Adrenal gland (tissue), 12 donors: Measurements from ENCODE around the gene PDGFRB. TPM values are rescaled to one million over a fixed set of nuclear protein-coding genes. Genes with fewer than 3 reads are reported as not detected.

ENCODE experiments used
- DNase-seq, 7 donors: peaks; one replicate each; pipeline ENCODE4 v3.0.0-alpha.2; 2019 to 2020
- H3K27ac ChIP-seq, 5 donors: fragments of 200-600 bp; sonication (generic) in 4 of 5; 1 replicate in 3 of 5; 2 replicates in 2 of 5; pipeline versions ENCODE4 v1.5.1 to v1.8.0; 2016 to 2020; ENCODE audit warnings: mild to moderate bottlenecking in 1 of 5
- H3K27me3 ChIP-seq: fragments of 200-600 bp; 2 replicates; pipeline ENCODE4 v1.8.0; 2021
- H3K36me3 ChIP-seq, 2 donors: fragments of 200-600 bp; replicated peaks in 1 of 2; 1 replicate in 1 of 2; 2 replicates in 1 of 2; pipeline versions ENCODE4 v1.5.1 to v1.8.0; 2018 to 2022
- H3K4me1 ChIP-seq, 2 donors: fragments of 200-600 bp; replicated peaks in 1 of 2; 1 replicate in 1 of 2; 2 replicates in 1 of 2; pipeline versions ENCODE4 v1.5.1 to v1.8.0; 2018 to 2021
- H3K4me3 ChIP-seq, 4 donors: fragments of 200-600 bp; sonication (generic) in 3 of 4; one replicate each; pipeline ENCODE4 v1.5.1; 2016 to 2018
- H3K9me3 ChIP-seq, 3 donors: fragments of 200-600 bp; sonication (generic) in 1 of 3; replicated peaks in 1 of 3; 1 replicate in 2 of 3; 2 replicates in 1 of 3; pipeline versions ENCODE4 v1.5.1 to v1.8.0; 2016 to 2021
- CTCF ChIP-seq, 6 experiments: fragments of 450-650 bp in 4 of 6; fragments of 200-600 bp in 2 of 6; sonication (generic) in 1 of 6; IDR thresholded peaks; 1 replicate in 5 of 6; 2 replicates in 1 of 6; pipeline versions ENCODE4 v1.5.1 to v1.8.0; 2016 to 2021; ENCODE audit warnings: antibody characterized with exemption in 6 of 6, mild to moderate bottlenecking in 2 of 6, moderate library complexity in 1 of 6
- POLR2A ChIP-seq, 2 donors: fragments of 450-650 bp; IDR thresholded peaks; one replicate each; pipeline ENCODE4 v1.6.1; 2017; ENCODE audit warnings: antibody characterized with exemption in 2 of 2, mild to moderate bottlenecking in 2 of 2, moderate library complexity in 1 of 2
- WGBS, 4 donors: extraction: QIAGEN DNeasy Blood & Tissue Kit in 2 of 4; methylation state at CpG; one replicate each; pipeline versions ENCODE4 v1.1.5 to v1.1.7; 2013 to 2017; 5-methylcytosine and 5-hydroxymethylcytosine counted together
- intact Hi-C, 2 donors: fragments of 100-400 bp; cut with DNase I; formaldehyde crosslinking; loops; one replicate each; pipeline versions ENCODE4 v1.14.1 to v1.15.0; 2022 to 2023
- polyA plus RNA-seq, 3 donors: library from polyadenylated mRNA; stranded (reverse); fragments of 200-250 nt in 2 of 3; fragments of 350-450 nt in 1 of 3; fragmentation: Illumina TruSeq in 1 of 3; extraction: RNeasy Lipid Tissue Mini Kit (QIAGEN cat#74804) in 1 of 3; gene quantifications; one replicate each; pipeline ENCODE4 v1.2.3, GENCODE V29; 2013 to 2014
- small RNA-seq, 2 donors: library from RNA; depleted of rRNA; stranded (forward); fragments of <200 nt; gene quantifications; one replicate each; pipeline ENCODE3, GENCODE V24; 2016
- total RNA-seq, 9 donors: library from RNA; depleted of rRNA in 4 of 9; stranded (reverse); fragments of >200 nt in 4 of 9; fragments of 120-200 nt in 1 of 9; fragmentation: NEBNext Ultra II Directional in 1 of 9; extraction: Animal tissue kit (Norgen Biotek cat#: 25700) in 1 of 9; gene quantifications; one replicate each; pipeline versions ENCODE4 v1.1.0 to v1.2.4, GENCODE V29; 2013 to 2023
- donor health status: healthy with polysubstance abuse.
- donor health status: Bipolar disorder and iron deficiency.
- donor health status: DM: yes; HTN: yes; CAD: no.
- donor health status: DM: no; HTN: no; CAD: no.
- donor health status: DM: no; HTN: no; CAD: no.
- donor health status: DM: yes; HTN: yes; CAD: no.

PDGFRB gene
- total and polyA plus RNA-seq, 12 donors = 21.3 to 188 (median 73.1) TPM

- 63 to 73% (median 69%) methylated on average over 6 to 10 of the region's 10 CpGs for WGBS, 4 donors
- peak overlapping the region in 1 of 5 donors; percentile 71 for H3K27ac ChIP-seq
- intact Hi-C loops = no loop called here
Measured at GRCh38 chr5:150065886-150066285, 89.8 kb downstream of the PDGFRB start.

GRCh38 chr5:150065346-150065745, 90.3 kb downstream of the PDGFRB start:
- Histone ChIP-seq H3K27me3 (no peaks in the 10 kb centered on the region), H3K27ac (peak overlapping the region in 1 of 5 donors; percentile 71), H3K4me1 (peaks cover 0 to 5% of the 10 kb centered on the region in 2 donors), H3K36me3 (no peaks in the 10 kb centered on the region), H3K4me3 (no peak overlapping the region), H3K9me3 (no peaks in the 10 kb centered on the region)
- intact Hi-C loops = no loop called here
- DNase-seq = peak in 3 of 7 donors; percentile 40 to 60 (median 49)
- no peak for TF ChIP-seq POLR2A (IDR thresholded peaks at IDR 0.05)
- TF ChIP-seq CTCF (IDR thresholded peaks at IDR 0.05) = no peak
- WGBS, 4 donors = 64 to 73% (median 69%) methylated on average over 6 of the region's 6 CpGs

More at GRCh38 chr5:150065886-150066285, 89.8 kb downstream of the PDGFRB start:
- TF ChIP-seq POLR2A (IDR thresholded peaks at IDR 0.05) = no peak
- TF ChIP-seq CTCF (IDR thresholded peaks at IDR 0.05) = no peak
- Histone ChIP-seq H3K9me3 (no peaks in the 10 kb centered on the region), H3K36me3 (no peaks in the 10 kb centered on the region), H3K4me1 (peaks cover 0 to 5% of the 10 kb centered on the region in 2 donors), H3K4me3 (no peak overlapping the region), H3K27me3 (no peaks in the 10 kb centered on the region)
- peak in 1 of 7 donors; percentile 60 for DNase-seq

- H3K36me3 ChIP-seq = no peaks in the 10 kb centered on the region
- WGBS, 4 donors = 79 to 87% (median 86%) methylated on average over 2 to 7 of the region's 7 CpGs
- peaks cover 0 to 5% of the 10 kb centered on the region in 2 donors for H3K4me1 ChIP-seq
- H3K27me3 ChIP-seq = no peaks in the 10 kb centered on the region
- no peaks in the 10 kb centered on the region for H3K9me3 ChIP-seq
- no peak overlapping the region for H3K4me3 ChIP-seq
- no peak for DNase-seq
- intact Hi-C loops = no loop called here
- TF ChIP-seq CTCF (IDR thresholded peaks at IDR 0.05) (no peak), POLR2A (IDR thresholded peaks at IDR 0.05) (no peak)
- peak overlapping the region in 1 of 5 donors; percentile 23 for H3K27ac ChIP-seq
Measured at GRCh38 chr5:150064681-150065220, 90.9 kb downstream of the PDGFRB start.

Small RNA genes lying within 50 kb of the gene (small RNA-seq; reads per million reads assigned to genes)
- gene RF00019 = 0 reads per million in 2 donors

Other genes starting within 250 kb of the PDGFRB start
- gene PDE6A, start 211.1 kb downstream of the PDGFRB start, total RNA-seq = 1 to 10 TPM in 2 of 9 donors, under 1 TPM in 7; 0.14 to 1.6 (median 0.80) TPM
- gene PDE6A, start 211.1 kb downstream of the PDGFRB start, polyA plus RNA-seq = 1 to 10 TPM in 1 of 3 donors, under 1 TPM in 2; 0.81 to 1.5 (median 0.97) TPM
- gene SLC26A2, start 195.1 kb downstream of the PDGFRB start, total RNA-seq = 100 to 1,000 TPM in 2 of 9 donors, 10 to 100 TPM in 7; 28.3 to 228 (median 50.9) TPM
- 100 to 1,000 TPM in 1 of 3 donors, 10 to 100 TPM in 1, 1 to 10 TPM in 1; 7.2 to 124 (median 13.4) TPM for gene SLC26A2, start 195.1 kb downstream of the PDGFRB start, polyA plus RNA-seq
- gene TIGD6, start 155.2 kb downstream of the PDGFRB start, total RNA-seq = 1 to 10 TPM; 5.4 to 9.9 (median 7.9) TPM
- 10 to 100 TPM in 1 of 3 donors, 1 to 10 TPM in 2; 7.4 to 10.5 (median 8.5) TPM for gene TIGD6, start 155.2 kb downstream of the PDGFRB start, polyA plus RNA-seq
- 10 to 100 TPM; 29.6 to 53.1 (median 33.2) TPM for gene HMGXB3, start 155.1 kb downstream of the PDGFRB start, total RNA-seq
- gene HMGXB3, start 155.1 kb downstream of the PDGFRB start, polyA plus RNA-seq = 10 to 100 TPM; 22.8 to 56.5 (median 48.9) TPM
- 100 to 1,000 TPM in 2 of 9 donors, 10 to 100 TPM in 6, 1 to 10 TPM in 1; 4.6 to 165 (median 92.4) TPM for gene CSF1R, start 69.3 kb downstream of the PDGFRB start, total RNA-seq
- 10 to 100 TPM; 17.9 to 20.0 (median 19.0) TPM for gene CSF1R, start 69.3 kb downstream of the PDGFRB start, polyA plus RNA-seq
- gene CDX1, start 10.9 kb upstream of the PDGFRB start, total RNA-seq = under 1 TPM in 3 of 9 donors, not detected in 6; 0.11 to 0.32 (median 0.23) TPM
- gene CDX1, start 10.9 kb upstream of the PDGFRB start, polyA plus RNA-seq = under 1 TPM in 2 of 3 donors, not detected in 1; 0.17 to 0.24 TPM
- gene SLC6A7, start 34.2 kb upstream of the PDGFRB start, total RNA-seq = not detected
- not detected for gene SLC6A7, start 34.2 kb upstream of the PDGFRB start, polyA plus RNA-seq
- 1 to 10 TPM in 1 of 9 donors, under 1 TPM in 5, not detected in 3; 0.23 to 1.3 (median 0.54) TPM for gene CAMK2A, start 133.9 kb upstream of the PDGFRB start, total RNA-seq
- gene CAMK2A, start 133.9 kb upstream of the PDGFRB start, polyA plus RNA-seq = under 1 TPM; 0.51 to 0.79 (median 0.64) TPM
- gene ARSI, start 147.1 kb upstream of the PDGFRB start, total RNA-seq = under 1 TPM in 8 of 9 donors, not detected in 1; 0.12 to 0.96 (median 0.52) TPM
- under 1 TPM in 2 of 3 donors, not detected in 1; 0.13 to 0.27 TPM for gene ARSI, start 147.1 kb upstream of the PDGFRB start, polyA plus RNA-seq
- 10 to 100 TPM; 12.6 to 25.8 (median 20.7) TPM for gene TCOF1, start 201.9 kb upstream of the PDGFRB start, total RNA-seq
- gene TCOF1, start 201.9 kb upstream of the PDGFRB start, polyA plus RNA-seq = 10 to 100 TPM; 16.6 to 30.3 (median 22.1) TPM